A673 (cell line): ENCODE measurements around the gene BAG5.

Experiments used
- CTCF ChIP-seq: fragments of 300-800, 200-600 bp; sonication (generic); conservative IDR thresholded peaks from 2 replicates; pipeline ENCODE4 v1.5.1; 2017; ENCODE audit warnings: low read depth, mild to moderate bottlenecking, antibody characterized with exemption, low read length, moderate library complexity, mixed read lengths
- EZH2 ChIP-seq: fragments of 200-600 bp; sonication (generic); IDR thresholded peaks from 2 replicates; pipeline ENCODE4 v1.6.1; 2017; ENCODE audit warnings: borderline replicate concordance, low read depth, mild to moderate bottlenecking, mixed read lengths, antibody characterized with exemption, low read length; ENCODE audit not compliant: poor library complexity, severe bottlenecking

GRCh38 chr14:103537175-103537990, 25.1 kb downstream of the BAG5 start:
- TF ChIP-seq CTCF (no peak), EZH2 (no peak)
